Neural progenitor cell (in vitro differentiated cells): ENCODE measurements around the gene MT1HL1. TPM values are rescaled to one million over a fixed set of nuclear protein-coding genes. Genes with fewer than 3 reads are reported as not detected.
"Not testable (repeated sequence)": the region's sequence is repeated elsewhere in the genome, so short reads cannot be mapped to it uniquely, and the experiment has no call there.

ENCODE experiments used
- DNase-seq: peaks from one replicate; pipeline ENCODE4 v3.0.0-alpha.2; 2016; ENCODE audit warnings: low spot score
- H2AFZ ChIP-seq: fragments of 200-600 bp; sonication (generic); replicated peaks from 2 replicates; pipeline ENCODE4 v1.6.1; 2016; ENCODE audit warnings: antibody characterized with exemption
- H3F3A ChIP-seq: fragments of 200-600 bp; sonication (generic); 2 replicates; pipeline ENCODE4 v1.6.1; 2016; ENCODE audit warnings: antibody characterized with exemption, low read depth
- H3K27ac ChIP-seq: fragments of 200-600 bp; sonication (generic); 2 replicates; pipeline ENCODE4 v1.5.1; 2016; ENCODE audit warnings: mild to moderate bottlenecking
- H3K27me3 ChIP-seq: fragments of 200-600 bp; sonication (generic); 2 replicates; pipeline ENCODE4 v1.6.1; 2016; ENCODE audit warnings: mild to moderate bottlenecking, moderate library complexity
- H3K36me3 ChIP-seq: fragments of 200-600 bp; sonication (generic); 2 replicates; pipeline ENCODE4 v1.5.1; 2016
- H3K4me1 ChIP-seq: fragments of 200-600 bp; sonication (generic); 2 replicates; pipeline ENCODE4 v1.6.1; 2016; ENCODE audit warnings: mixed run types
- H3K4me2 ChIP-seq: fragments of 200-600 bp; sonication (generic); 2 replicates; pipeline ENCODE4 v1.6.1; 2016
- H3K4me3 ChIP-seq: fragments of 200-600 bp; sonication (generic); 2 replicates; pipeline ENCODE4 v1.5.1; 2016
- H3K79me2 ChIP-seq: fragments of 200-600 bp; sonication (generic); 2 replicates; pipeline ENCODE4 v1.6.1; 2016; ENCODE audit warnings: low read depth
- H3K9ac ChIP-seq: fragments of 200-600 bp; sonication (generic); 2 replicates; pipeline ENCODE4 v1.6.1; 2016
- H3K9me3 ChIP-seq: fragments of 200-600 bp; sonication (generic); 2 replicates; pipeline ENCODE4 v1.5.1; 2016; ENCODE audit warnings: low read depth
- H4K20me1 ChIP-seq: fragments of 200-600 bp; sonication (generic); 2 replicates; pipeline ENCODE4 v1.6.1; 2016; ENCODE audit warnings: low read depth
- H3K27ac Mint-ChIP-seq: 3 replicates; pipeline ENCODE4 v1.8.0; 2021; ENCODE audit warnings: mixed read lengths
- H3K27me3 Mint-ChIP-seq: 2 replicates; pipeline ENCODE4 v1.8.0; 2022; ENCODE audit warnings: low read depth, mild to moderate bottlenecking, inconsistent platforms, moderate library complexity, mixed read lengths; ENCODE audit not compliant: insufficient read depth
- H3K36me3 Mint-ChIP-seq: 3 replicates; pipeline ENCODE4 v1.8.0; 2021; ENCODE audit warnings: mixed read lengths
- H3K4me1 Mint-ChIP-seq: 3 replicates; pipeline ENCODE4 v1.8.0; 2021; ENCODE audit warnings: mixed read lengths
- H3K4me3 Mint-ChIP-seq: 3 replicates; pipeline ENCODE4 v1.8.0; 2021; ENCODE audit warnings: mild to moderate bottlenecking, moderate library complexity, mixed read lengths
- H3K9me3 Mint-ChIP-seq: 3 replicates; pipeline ENCODE4 v1.8.0; 2020; ENCODE audit warnings: mixed read lengths
- EZH2 ChIP-seq: fragments of 200-600 bp; sonication (generic); IDR thresholded peaks from 2 replicates; pipeline ENCODE4 v1.6.1; 2017; ENCODE audit warnings: antibody characterized with exemption, mild to moderate bottlenecking, moderate library complexity
- EZH2phosphoT487 ChIP-seq: fragments of 200-600 bp; sonication (generic); IDR thresholded peaks from 2 replicates; pipeline ENCODE4 v1.6.1; 2017; ENCODE audit warnings: antibody characterized with exemption
- total RNA-seq: library from RNA; depleted of rRNA; stranded (reverse); fragments of >200 nt; gene quantifications from 2 replicates; pipeline ENCODE4 v1.2.3, GENCODE V29; 2015; ENCODE audit warnings: low replicate concordance
- TF ChIP-seq, protein P1 (sequence below): fragments of 200-600 bp; sonication (generic); IDR thresholded peaks from 2 replicates; pipeline ENCODE4 v1.5.1; 2017; ENCODE audit warnings: antibody characterized with exemption, mild to moderate bottlenecking

The MT1HL1 gene
- total RNA-seq, 1 donor from 2014 or later: not detected

DNA sequence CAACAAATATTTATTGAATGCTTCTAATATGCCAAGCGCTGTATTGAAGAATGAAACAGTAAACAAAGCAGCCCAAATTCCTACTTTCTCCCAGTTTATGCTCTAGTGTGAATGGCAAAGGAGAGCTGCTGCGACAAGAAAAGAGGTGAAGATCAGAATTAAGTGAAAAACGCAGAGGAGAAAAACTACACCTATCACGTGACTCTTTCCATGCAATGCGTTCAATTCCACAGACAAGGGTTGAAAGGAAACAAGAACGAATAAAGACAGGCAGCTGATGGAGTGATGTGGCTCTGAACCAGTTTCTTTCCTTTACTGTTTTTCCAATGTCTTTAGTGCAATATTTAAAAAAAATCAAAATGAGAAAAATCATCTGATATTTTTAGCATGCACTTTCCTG, 23.6 kb downstream of the MT1HL1 start:
- Mint-ChIP-seq H3K27me3 (peaks cover 4% of the 10 kb centered on the region), H3K4me1 (no peaks in the 10 kb centered on the region), H3K4me3 (no peak overlapping the region), H3K9me3 (no peaks in the 10 kb centered on the region), H3K27ac (no peak overlapping the region), H3K36me3 (no peaks in the 10 kb centered on the region)
- Histone ChIP-seq H3F3A (no peaks in the 10 kb centered on the region), H3K4me1 (no peaks in the 10 kb centered on the region), H3K9ac (no peak overlapping the region), H3K27ac (no peak overlapping the region), H3K36me3 (no peaks in the 10 kb centered on the region), H4K20me1 (no peaks in the 10 kb centered on the region), H3K4me2 (no peak overlapping the region), H3K4me3 (no peak overlapping the region), H3K79me2 (no peaks in the 10 kb centered on the region), H2AFZ (no peak overlapping the region), H3K9me3 (no peaks in the 10 kb centered on the region), H3K27me3 (no peaks in the 10 kb centered on the region)
- no peak for DNase-seq
- TF ChIP-seq EZH2: no peak

DNA sequence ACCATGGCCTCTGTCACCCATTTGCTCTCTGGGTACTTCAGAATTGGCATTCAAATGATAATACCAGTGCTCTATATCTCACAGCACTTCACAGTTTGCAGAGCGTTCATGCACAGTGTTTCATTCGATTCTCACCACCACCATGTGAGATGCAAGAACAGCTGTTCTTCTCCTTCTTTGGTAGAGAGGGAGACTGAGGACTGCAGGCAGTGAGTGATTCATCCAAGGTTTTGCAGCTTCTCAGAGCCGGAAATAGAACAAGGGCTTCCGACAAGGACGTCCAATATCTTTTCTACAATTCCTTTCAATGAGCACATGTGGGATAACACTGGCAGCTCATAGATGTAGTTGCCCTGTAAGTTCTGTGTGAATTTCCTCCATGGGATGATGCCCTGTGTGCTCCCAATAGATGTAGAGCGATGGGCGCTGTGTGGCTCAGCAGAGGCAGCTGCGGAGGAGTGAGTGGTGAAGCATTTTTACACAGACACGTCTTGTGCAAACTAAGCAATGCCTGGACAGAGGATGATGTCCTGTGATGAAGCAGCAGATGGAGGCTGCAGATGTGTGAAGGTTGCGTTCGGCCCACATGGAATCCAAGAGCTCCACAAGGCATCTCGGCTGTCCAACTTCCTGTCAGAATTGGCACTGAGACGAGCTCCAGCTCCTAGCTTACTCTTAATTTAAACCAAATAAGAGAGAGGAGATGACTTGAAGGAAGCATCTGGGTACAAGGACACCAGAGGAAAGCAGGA, 24.9 kb downstream of the MT1HL1 start:
- Histone ChIP-seq H3K27ac (no peak overlapping the region), H3K27me3 (no peaks in the 10 kb centered on the region), H2AFZ (no peak overlapping the region), H3K4me2 (no peak overlapping the region), H3K4me1 (no peaks in the 10 kb centered on the region), H3K36me3 (no peaks in the 10 kb centered on the region), H3K9me3 (no peaks in the 10 kb centered on the region), H3K79me2 (no peaks in the 10 kb centered on the region), H4K20me1 (no peaks in the 10 kb centered on the region), H3F3A (no peaks in the 10 kb centered on the region), H3K9ac (no peak overlapping the region), H3K4me3 (no peak overlapping the region)
- Mint-ChIP-seq H3K27ac (no peak overlapping the region), H3K4me3 (no peak overlapping the region), H3K36me3 (no peaks in the 10 kb centered on the region), H3K27me3 (peaks cover 4% of the 10 kb centered on the region), H3K9me3 (no peaks in the 10 kb centered on the region), H3K4me1 (no peaks in the 10 kb centered on the region)
- no peak for TF ChIP-seq EZH2phosphoT487
- TF ChIP-seq EZH2: no peak
- TF ChIP-seq, protein P1, sequence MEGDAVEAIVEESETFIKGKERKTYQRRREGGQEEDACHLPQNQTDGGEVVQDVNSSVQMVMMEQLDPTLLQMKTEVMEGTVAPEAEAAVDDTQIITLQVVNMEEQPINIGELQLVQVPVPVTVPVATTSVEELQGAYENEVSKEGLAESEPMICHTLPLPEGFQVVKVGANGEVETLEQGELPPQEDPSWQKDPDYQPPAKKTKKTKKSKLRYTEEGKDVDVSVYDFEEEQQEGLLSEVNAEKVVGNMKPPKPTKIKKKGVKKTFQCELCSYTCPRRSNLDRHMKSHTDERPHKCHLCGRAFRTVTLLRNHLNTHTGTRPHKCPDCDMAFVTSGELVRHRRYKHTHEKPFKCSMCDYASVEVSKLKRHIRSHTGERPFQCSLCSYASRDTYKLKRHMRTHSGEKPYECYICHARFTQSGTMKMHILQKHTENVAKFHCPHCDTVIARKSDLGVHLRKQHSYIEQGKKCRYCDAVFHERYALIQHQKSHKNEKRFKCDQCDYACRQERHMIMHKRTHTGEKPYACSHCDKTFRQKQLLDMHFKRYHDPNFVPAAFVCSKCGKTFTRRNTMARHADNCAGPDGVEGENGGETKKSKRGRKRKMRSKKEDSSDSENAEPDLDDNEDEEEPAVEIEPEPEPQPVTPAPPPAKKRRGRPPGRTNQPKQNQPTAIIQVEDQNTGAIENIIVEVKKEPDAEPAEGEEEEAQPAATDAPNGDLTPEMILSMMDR: no peak
- DNase-seq: no peak

DNA sequence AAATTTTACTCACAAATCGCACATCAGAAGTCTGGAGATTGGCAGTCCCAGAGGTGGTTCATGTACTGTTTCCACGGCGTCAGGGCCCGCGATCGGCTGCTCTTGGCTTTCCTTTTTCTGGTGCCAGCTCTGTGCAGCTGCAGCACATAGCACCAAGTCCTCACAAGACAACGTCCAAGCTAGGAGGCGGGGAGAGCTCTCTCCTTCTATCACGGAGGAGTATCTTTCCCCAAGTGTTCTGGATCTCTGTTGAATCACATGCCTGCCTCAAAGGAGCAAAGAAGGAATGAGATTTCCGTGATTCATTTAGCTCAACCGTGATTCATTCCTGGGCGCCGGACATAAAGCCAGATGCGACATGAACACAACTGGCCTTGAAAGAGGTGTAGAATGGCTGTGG, 25.5 kb downstream of the MT1HL1 start:
- H3K4me3 Mint-ChIP-seq: no peak overlapping the region
- no peak overlapping the region for H3K9ac ChIP-seq
- H3K9me3 ChIP-seq: no peaks in the 10 kb centered on the region
- no peak overlapping the region for H3K27ac Mint-ChIP-seq
- peaks cover 2% of the 10 kb centered on the region for H3K27me3 Mint-ChIP-seq
- no peaks in the 10 kb centered on the region for H3K9me3 Mint-ChIP-seq
- H3K27ac ChIP-seq: no peak overlapping the region
- no peaks in the 10 kb centered on the region for H3F3A ChIP-seq
- no peak overlapping the region for H3K4me3 ChIP-seq
- no peaks in the 10 kb centered on the region for H3K36me3 ChIP-seq
- H3K79me2 ChIP-seq: no peaks in the 10 kb centered on the region
- H3K4me2 ChIP-seq: no peak overlapping the region
- no peaks in the 10 kb centered on the region for H3K4me1 ChIP-seq
- H3K4me1 Mint-ChIP-seq: no peaks in the 10 kb centered on the region
- H3K27me3 ChIP-seq: no peaks in the 10 kb centered on the region
- H4K20me1 ChIP-seq: no peaks in the 10 kb centered on the region
- TF ChIP-seq EZH2 (no peak), EZH2phosphoT487 (no peak)
- TF ChIP-seq, protein P1: no peak
- H3K36me3 Mint-ChIP-seq: no peaks in the 10 kb centered on the region
- no peak overlapping the region for H2AFZ ChIP-seq
- no peak for DNase-seq

DNA sequence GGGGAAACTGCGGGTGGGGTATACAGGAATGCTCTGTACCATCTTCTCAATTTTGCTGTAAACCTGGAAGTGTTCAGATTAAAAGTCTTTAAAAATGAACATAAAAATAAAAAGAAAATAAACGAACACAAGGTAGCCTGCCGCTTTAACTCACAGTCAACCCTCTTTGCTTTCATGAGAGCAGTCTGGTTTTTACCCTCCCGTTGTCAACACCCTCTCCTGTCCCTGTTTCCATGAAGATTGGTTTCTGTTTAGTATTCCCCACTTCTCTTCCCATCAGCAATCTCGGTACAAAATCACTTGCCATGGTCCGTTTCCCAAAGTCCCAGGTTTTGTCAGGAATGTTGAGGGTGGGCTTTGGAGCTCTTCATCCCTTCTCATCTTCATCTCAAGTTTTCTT, 28.8 kb downstream of the MT1HL1 start:
- no peak for DNase-seq
- Histone ChIP-seq H3K79me2 (no peaks in the 10 kb centered on the region), H3F3A (no peaks in the 10 kb centered on the region), H3K9me3 (no peaks in the 10 kb centered on the region), H3K4me1 (peaks cover 3% of the 10 kb centered on the region), H3K36me3 (no peaks in the 10 kb centered on the region), H3K4me2 (no peak overlapping the region), H4K20me1 (no peaks in the 10 kb centered on the region), H3K27ac (no peak overlapping the region), H2AFZ (no peak overlapping the region), H3K27me3 (no peaks in the 10 kb centered on the region), H3K4me3 (no peak overlapping the region), H3K9ac (no peak overlapping the region)
- Mint-ChIP-seq H3K27me3 (peaks cover 2% of the 10 kb centered on the region), H3K4me3 (no peak overlapping the region), H3K27ac (no peak overlapping the region), H3K4me1 (no peaks in the 10 kb centered on the region), H3K36me3 (no peaks in the 10 kb centered on the region), H3K9me3 (no peaks in the 10 kb centered on the region)
- TF ChIP-seq, protein P1: no peak
- TF ChIP-seq EZH2 (no peak), EZH2phosphoT487 (no peak)

DNA sequence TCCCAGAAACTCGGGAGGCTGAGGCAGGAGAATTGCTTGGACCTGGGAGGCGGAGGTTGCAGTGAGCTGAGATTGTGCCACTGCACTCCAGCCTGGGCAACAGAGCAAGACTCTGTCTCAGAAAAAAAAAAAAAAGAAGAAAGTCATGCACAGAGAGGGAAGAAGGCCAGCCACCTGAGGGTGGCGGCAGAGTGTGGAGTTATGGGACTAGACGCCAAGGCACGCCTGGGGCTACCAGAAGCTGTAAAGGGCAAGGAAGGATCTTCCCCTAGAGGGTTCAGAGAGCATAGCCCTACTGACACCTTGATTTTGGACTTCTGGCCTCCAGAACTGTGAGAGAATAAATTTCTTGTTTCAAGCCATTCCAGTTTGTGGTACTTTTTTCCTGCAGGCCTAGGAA, 30.2 kb downstream of the MT1HL1 start:
- not testable (repeated sequence) for H3K4me1 Mint-ChIP-seq, H3K4me1 ChIP-seq, H3K27ac ChIP-seq, H3K4me3 ChIP-seq, H3K27me3 ChIP-seq, H4K20me1 ChIP-seq, H3K9me3 Mint-ChIP-seq, H3K36me3 ChIP-seq, H3K79me2 ChIP-seq, H3K36me3 Mint-ChIP-seq, H3F3A ChIP-seq, H2AFZ ChIP-seq, H3K27ac Mint-ChIP-seq, H3K4me3 Mint-ChIP-seq, H3K27me3 Mint-ChIP-seq, H3K9me3 ChIP-seq, H3K4me2 ChIP-seq, H3K9ac ChIP-seq
- peak; percentile 15 for DNase-seq
